HepG2 (cell line): ENCODE measurements around the gene HSPA1B. TPM values are rescaled to one million over a fixed set of nuclear protein-coding genes. Genes with fewer than 3 reads are reported as not detected.

Experiments
- ATF7-NPFF ChIP-seq: sonication (generic); formaldehyde crosslinking; IDR thresholded peaks from 2 replicates; pipeline ENCODE4 v1.8.1; 2023; ENCODE audit warnings: mild to moderate bottlenecking, low read depth, missing genetic modification reagents, moderate library complexity
- BCLAF1 ChIP-seq: fragments of 450-650 bp; IDR thresholded peaks from 2 replicates; pipeline ENCODE4 v1.6.1; 2017; ENCODE audit warnings: mild to moderate bottlenecking
- CREB1 ChIP-seq, 2 experiments: fragments of 450-650 bp in 1 of 2; IDR thresholded peaks; 2 replicates each; pipeline ENCODE4 v1.6.1; 2016 to 2017; ENCODE audit warnings: control low read depth in 1 of 2, mild to moderate bottlenecking in 1 of 2, missing compliant biosample characterization in 1 of 2, missing genetic modification characterization in 1 of 2
- FOSL1 ChIP-seq: sonication (generic); formaldehyde crosslinking; IDR thresholded peaks from 2 replicates; pipeline ENCODE4 v1.9.0; 2021; ENCODE audit warnings: missing genetic modification reagents, borderline replicate concordance
- GLMP ChIP-seq: sonication (generic); formaldehyde crosslinking; IDR thresholded peaks from 2 replicates; pipeline ENCODE4 v1.9.0; 2021; ENCODE audit warnings: missing genetic modification reagents, mild to moderate bottlenecking, borderline replicate concordance
- GRHL1 ChIP-seq: sonication (generic); formaldehyde crosslinking; conservative IDR thresholded peaks from 2 replicates; pipeline ENCODE4 v1.8.0; 2022; ENCODE audit warnings: missing genetic modification reagents
- ISX ChIP-seq: sonication (generic); formaldehyde crosslinking; conservative IDR thresholded peaks from 2 replicates; pipeline ENCODE4 v1.5.0; 2020; ENCODE audit warnings: missing genetic modification reagents
- KDM1A ChIP-seq: IDR thresholded peaks from 2 replicates; pipeline ENCODE4 v1.6.1; 2016; ENCODE audit warnings: missing compliant biosample characterization
- KIAA2018 ChIP-seq: sonication (generic); formaldehyde crosslinking; IDR thresholded peaks from 2 replicates; pipeline ENCODE4 v1.5.0; 2020; ENCODE audit warnings: mild to moderate bottlenecking, missing genetic modification reagents, borderline replicate concordance
- MYC ChIP-seq: sonication (generic); formaldehyde crosslinking; IDR thresholded peaks from 2 replicates; pipeline ENCODE4 v1.9.0; 2021; ENCODE audit warnings: missing genetic modification reagents, borderline replicate concordance
- NFIC ChIP-seq: IDR thresholded peaks from 2 replicates; pipeline ENCODE4 v1.6.1; 2012; ENCODE audit warnings: mild to moderate bottlenecking, low read length, inconsistent platforms
- PBX3 ChIP-seq: sonication (generic); formaldehyde crosslinking; IDR thresholded peaks from 2 replicates; pipeline ENCODE4 v1.8.1; 2023; ENCODE audit warnings: missing genetic modification reagents, inconsistent platforms, borderline replicate concordance
- U2AF2 ChIP-seq: fragments of 200-400 bp; formaldehyde crosslinking; IDR thresholded peaks from 2 replicates; pipeline ENCODE4 v1.6.1; 2017; ENCODE audit warnings: low read depth, mild to moderate bottlenecking, low read length
- ZMYM4 ChIP-seq: sonication (generic); formaldehyde crosslinking; IDR thresholded peaks from 2 replicates; pipeline ENCODE4 v1.8.1; 2023; ENCODE audit warnings: mild to moderate bottlenecking, missing genetic modification reagents
- polyA plus RNA-seq, 8 experiments: library from polyadenylated mRNA; depleted of rRNA in 3 of 8; stranded (reverse) in 7 of 8; unstranded in 1 of 8; fragments of >200 nt; fragmentation: Illumina TruSeq in 4 of 8; extraction: Trizol in 4 of 8; gene quantifications; 2 replicates each; pipeline versions ENCODE4 v1.2.1 to v1.2.3, GENCODE V29; 2011 to 2016; ENCODE audit warnings: low read depth in 4 of 8, missing spikeins in 1 of 8, mixed read lengths in 1 of 8; ENCODE audit not compliant: insufficient read depth in 1 of 8
- total RNA-seq, 5 experiments: library from RNA; depleted of rRNA; stranded (reverse); fragments of >200 nt; fragmentation: Illumina TruSeq; extraction: Trizol; gene quantifications; 2 replicates each; pipeline ENCODE4 v1.2.3, GENCODE V29; 2016; ENCODE audit warnings: low read depth in 1 of 5

The HSPA1B gene
- total and polyA plus RNA-seq, 2 of the 13 experiments (the other 11 are each of a cell fraction or from before 2014, with no cell fraction given), result 26.0 to 186 TPM

GRCh38 chr6:31778193-31778592 lies 49.3 kb upstream of the HSPA1B start (continued):
- no peak for TF ChIP-seq GRHL1 (CRISPR knock-in tag)
- TF ChIP-seq ATF7-NPFF (CRISPR knock-in tag), result 0 out of 2 replicates have a peak, but pooled peaks have one; percentile 5
- peak; percentile 64; the same call in 1 of the 2 replicates for TF ChIP-seq MYC
- TF ChIP-seq KDM1A (CRISPR knock-in tag), result no peak
- TF ChIP-seq FOSL1 (CRISPR knock-in tag), result no peak
- TF ChIP-seq KIAA2018 (CRISPR knock-in tag), result no peak
- no peak for TF ChIP-seq U2AF2
- TF ChIP-seq GLMP (CRISPR knock-in tag), result no peak
- no peak for TF ChIP-seq NFIC
- no peak for TF ChIP-seq BCLAF1
- TF ChIP-seq CREB1 (IDR thresholded peaks at IDR 0.05), result no peak
- TF ChIP-seq CREB1 (CRISPR knock-in tag; IDR thresholded peaks at IDR 0.05), result no peak
- no peak for TF ChIP-seq PBX3 (CRISPR knock-in tag)
- TF ChIP-seq ISX (CRISPR knock-in tag), result no peak
- TF ChIP-seq ZMYM4 (CRISPR knock-in tag), result peak; percentile 22; the same call in 1 of the 2 replicates
